Nephron (organoid): Measurements from ENCODE around the gene AHI1.
"Not testable (repeated sequence)": the region's sequence is repeated elsewhere in the genome, so short reads cannot be mapped to it uniquely, and the experiment has no call there.

Source experiments
- H3K27ac Mint-ChIP-seq, 3 experiments: 2 replicates each; pipeline ENCODE4 v1.8.0; 2020; ENCODE audit warnings: mixed read lengths in 3 of 3, mild to moderate bottlenecking in 2 of 3, moderate library complexity in 1 of 3
- H3K27me3 Mint-ChIP-seq: 2 replicates; pipeline ENCODE4 v1.8.0; 2021; ENCODE audit warnings: low read depth, mild to moderate bottlenecking, moderate library complexity, mixed read lengths
- H3K36me3 Mint-ChIP-seq: 2 replicates; pipeline ENCODE4 v1.8.0; 2020; ENCODE audit warnings: low read depth, mixed read lengths
- H3K4me1 Mint-ChIP-seq: 2 replicates; pipeline ENCODE4 v1.8.0; 2020; ENCODE audit warnings: mixed read lengths
- H3K4me3 Mint-ChIP-seq, 3 experiments: 2 replicates each; pipeline ENCODE4 v1.8.0; 2020; ENCODE audit warnings: mild to moderate bottlenecking in 3 of 3, mixed read lengths in 3 of 3, moderate library complexity in 2 of 3
- H3K9me3 Mint-ChIP-seq: 2 replicates; pipeline ENCODE4 v1.8.0; 2020; ENCODE audit warnings: mixed read lengths
- TF ChIP-seq, protein P1 (sequence below), 3 experiments: fragments of 200-600 bp; sonication (generic); IDR thresholded peaks; one replicate each; pipeline ENCODE4 v1.5.0; 2021; ENCODE audit warnings: antibody characterized with exemption in 3 of 3; ENCODE audit not compliant: unreplicated experiment in 3 of 3

Gene AHI1

DNA sequence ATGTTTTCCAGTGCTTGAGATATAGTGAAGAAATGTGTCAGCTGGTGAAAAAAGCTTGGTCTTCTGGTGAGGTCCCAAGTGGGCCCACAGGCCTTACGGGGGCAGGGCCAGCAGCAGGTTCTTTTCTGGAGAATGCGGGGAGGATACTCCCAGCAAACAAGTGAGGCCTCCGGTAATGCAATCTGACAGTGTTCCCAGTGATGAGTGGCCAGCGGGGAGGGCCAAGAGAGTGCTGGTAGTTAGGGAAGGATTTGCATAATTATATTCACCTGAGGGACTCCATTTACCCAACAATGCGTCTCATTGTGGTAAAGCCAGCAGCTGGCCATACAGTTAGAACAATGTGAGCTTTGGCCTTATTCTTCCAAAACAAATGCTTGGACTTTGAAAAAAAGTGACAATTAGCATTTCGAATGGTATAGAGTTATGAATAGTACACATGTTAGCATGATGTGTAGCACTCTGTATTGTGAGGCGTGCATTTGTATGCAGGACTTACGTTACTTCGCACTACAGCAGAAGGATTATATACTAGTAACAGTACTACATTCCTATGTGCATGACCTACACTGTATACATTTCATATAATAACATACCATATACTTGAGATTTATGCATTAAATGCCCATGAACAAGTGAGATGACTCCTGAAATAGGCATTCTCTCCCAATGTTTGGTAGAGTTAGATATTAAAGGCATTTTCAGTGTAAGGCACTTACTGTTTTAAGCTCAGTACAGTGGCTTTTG lies 246.6 kb downstream of the AHI1 start:
- Mint-ChIP-seq H3K9me3 (no peaks in the 10 kb centered on the region), H3K27ac (no peak overlapping the region), H3K4me1 (no peaks in the 10 kb centered on the region), H3K27me3 (peaks cover 7% of the 10 kb centered on the region), H3K4me3 (no peak overlapping the region), H3K36me3 (no peaks in the 10 kb centered on the region)
- TF ChIP-seq, protein P1, sequence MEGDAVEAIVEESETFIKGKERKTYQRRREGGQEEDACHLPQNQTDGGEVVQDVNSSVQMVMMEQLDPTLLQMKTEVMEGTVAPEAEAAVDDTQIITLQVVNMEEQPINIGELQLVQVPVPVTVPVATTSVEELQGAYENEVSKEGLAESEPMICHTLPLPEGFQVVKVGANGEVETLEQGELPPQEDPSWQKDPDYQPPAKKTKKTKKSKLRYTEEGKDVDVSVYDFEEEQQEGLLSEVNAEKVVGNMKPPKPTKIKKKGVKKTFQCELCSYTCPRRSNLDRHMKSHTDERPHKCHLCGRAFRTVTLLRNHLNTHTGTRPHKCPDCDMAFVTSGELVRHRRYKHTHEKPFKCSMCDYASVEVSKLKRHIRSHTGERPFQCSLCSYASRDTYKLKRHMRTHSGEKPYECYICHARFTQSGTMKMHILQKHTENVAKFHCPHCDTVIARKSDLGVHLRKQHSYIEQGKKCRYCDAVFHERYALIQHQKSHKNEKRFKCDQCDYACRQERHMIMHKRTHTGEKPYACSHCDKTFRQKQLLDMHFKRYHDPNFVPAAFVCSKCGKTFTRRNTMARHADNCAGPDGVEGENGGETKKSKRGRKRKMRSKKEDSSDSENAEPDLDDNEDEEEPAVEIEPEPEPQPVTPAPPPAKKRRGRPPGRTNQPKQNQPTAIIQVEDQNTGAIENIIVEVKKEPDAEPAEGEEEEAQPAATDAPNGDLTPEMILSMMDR (IDR thresholded peaks at IDR 0.05; ENCODE audit: unreplicated experiment in 3 of 3): no peak

DNA sequence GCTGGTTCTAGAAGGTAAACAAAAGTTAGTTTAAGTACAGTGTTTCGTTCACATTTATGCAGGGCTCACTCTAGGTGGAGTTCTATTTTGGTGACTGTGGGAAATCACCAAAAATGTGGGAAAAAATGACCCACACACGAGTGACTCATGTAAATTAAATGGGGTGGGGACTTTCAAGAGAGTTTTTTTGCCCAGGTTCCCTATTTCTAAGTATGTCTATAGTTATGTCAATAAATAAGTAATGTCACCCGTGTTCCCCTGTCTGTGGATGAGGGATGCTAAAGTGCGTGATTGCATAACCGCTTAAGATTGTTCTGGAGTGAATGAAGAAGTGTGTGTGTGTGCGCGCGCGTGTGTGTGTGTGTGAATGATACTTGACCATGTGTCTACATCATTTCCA lies 247.3 kb downstream of the AHI1 start:
- Mint-ChIP-seq H3K27me3 (peaks cover 7% of the 10 kb centered on the region), H3K4me3 (no peak overlapping the region), H3K4me1 (no peaks in the 10 kb centered on the region), H3K27ac (no peak overlapping the region), H3K36me3 (no peaks in the 10 kb centered on the region), H3K9me3 (no peaks in the 10 kb centered on the region)
- TF ChIP-seq, protein P1 (IDR thresholded peaks at IDR 0.05; ENCODE audit: unreplicated experiment in 3 of 3): no peak

DNA sequence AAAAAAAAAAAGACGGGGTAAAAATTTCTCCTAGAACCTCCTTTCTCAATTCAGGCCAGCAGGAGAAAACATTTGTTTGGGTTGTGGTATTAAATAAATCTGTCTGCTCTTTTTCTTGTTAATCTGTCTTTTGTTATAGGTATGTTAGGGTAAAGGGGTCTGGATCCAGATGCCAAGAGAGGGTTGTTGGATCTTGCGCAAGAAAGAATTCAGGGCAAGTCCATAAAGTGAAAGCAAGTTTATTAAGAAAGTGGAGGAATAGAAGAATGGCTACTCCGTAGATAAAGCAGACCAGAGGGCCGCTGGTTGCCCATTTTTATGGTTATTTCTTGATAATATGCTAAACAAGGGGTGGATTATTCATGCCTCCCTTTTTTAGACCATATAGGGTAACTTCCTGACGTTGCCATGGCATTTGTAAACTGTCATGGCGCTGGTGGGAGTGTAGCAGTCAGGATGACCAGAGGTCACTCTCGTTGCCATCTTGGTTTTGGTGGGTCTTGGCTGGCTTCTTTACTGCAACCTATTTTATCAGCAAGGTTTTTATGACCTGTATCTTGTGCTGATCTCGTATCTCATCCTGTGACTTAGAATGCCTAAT lies 251.0 kb downstream of the AHI1 start:
- not testable (repeated sequence) for H3K4me1 Mint-ChIP-seq, H3K27ac Mint-ChIP-seq, H3K9me3 Mint-ChIP-seq, H3K4me3 Mint-ChIP-seq, H3K36me3 Mint-ChIP-seq, H3K27me3 Mint-ChIP-seq

DNA sequence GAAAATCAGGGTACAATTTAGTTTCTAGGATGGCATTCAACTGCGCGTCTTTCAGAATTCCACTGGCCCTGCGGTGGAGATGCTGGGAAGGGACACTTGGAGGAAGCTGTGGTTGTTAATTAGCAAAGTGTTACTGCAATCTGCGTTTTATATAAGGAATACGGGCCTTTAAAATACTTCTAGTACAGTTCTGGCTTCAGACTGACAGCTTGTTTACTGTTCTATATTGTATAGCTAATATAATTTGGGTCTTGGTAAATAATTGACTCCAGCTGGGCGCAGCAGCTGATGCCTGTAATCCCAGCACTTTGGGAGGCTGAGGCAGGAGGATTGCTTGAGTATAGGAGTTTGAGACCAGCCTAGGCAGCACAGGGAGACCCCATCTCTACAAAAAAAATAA lies 252.7 kb downstream of the AHI1 start:
- H3K27ac Mint-ChIP-seq: no peak overlapping the region
- no peaks in the 10 kb centered on the region for H3K27me3 Mint-ChIP-seq
- no peaks in the 10 kb centered on the region for H3K36me3 Mint-ChIP-seq
- H3K9me3 Mint-ChIP-seq: no peaks in the 10 kb centered on the region
- H3K4me3 Mint-ChIP-seq: no peak overlapping the region
- H3K4me1 Mint-ChIP-seq: no peaks in the 10 kb centered on the region
- TF ChIP-seq, protein P1 (IDR thresholded peaks at IDR 0.05; ENCODE audit: unreplicated experiment in 3 of 3): no peak

DNA sequence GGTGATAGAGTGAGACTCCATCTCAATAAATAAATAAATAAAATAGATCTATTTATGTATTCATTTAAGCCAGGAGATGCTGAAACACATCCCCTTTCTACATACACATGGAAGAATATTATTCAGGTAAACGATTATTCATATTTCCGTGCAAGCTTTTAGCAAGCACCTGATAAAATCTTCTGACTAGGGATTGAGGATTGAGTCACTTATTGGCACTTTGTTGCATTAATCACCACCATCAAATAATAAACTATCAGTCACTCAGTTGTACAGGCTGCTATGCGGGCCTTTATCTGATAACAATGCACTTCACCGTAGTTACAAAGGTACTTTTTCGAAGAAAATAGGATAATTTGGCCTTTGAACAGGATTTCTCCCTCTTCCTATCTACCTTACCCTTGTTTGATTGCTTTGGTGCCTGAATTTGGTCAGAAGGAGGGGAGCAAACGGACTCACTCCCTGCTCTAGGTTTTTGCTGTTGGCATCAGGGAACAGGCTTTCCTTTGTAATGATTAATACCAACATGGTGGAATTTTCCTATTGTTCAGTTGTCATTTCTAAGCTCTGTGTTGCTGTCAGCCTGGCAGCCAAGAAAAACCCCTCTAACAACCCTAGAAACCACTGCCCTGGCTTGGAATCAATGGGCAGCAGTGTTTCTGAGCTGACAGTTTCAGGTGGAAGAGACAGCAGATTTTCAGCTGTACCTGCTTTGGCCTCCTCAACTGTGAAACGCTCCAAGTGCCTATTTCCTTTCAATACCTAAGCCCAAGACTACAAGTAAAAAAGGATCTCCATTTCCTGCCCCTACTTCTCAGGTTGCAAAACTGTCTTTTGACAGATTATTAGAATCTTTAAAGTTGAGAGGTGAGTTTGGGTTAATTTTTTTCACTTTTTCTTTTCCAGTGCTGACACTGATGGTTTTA lies 253.4 kb downstream of the AHI1 start:
- no peaks in the 10 kb centered on the region for H3K9me3 Mint-ChIP-seq
- H3K27ac Mint-ChIP-seq: no peak overlapping the region
- TF ChIP-seq, protein P1 (IDR thresholded peaks at IDR 0.05; ENCODE audit: unreplicated experiment in 3 of 3): no peak
- H3K27me3 Mint-ChIP-seq: no peaks in the 10 kb centered on the region
- no peak overlapping the region for H3K4me3 Mint-ChIP-seq
- H3K4me1 Mint-ChIP-seq: no peaks in the 10 kb centered on the region
- H3K36me3 Mint-ChIP-seq: no peaks in the 10 kb centered on the region

DNA sequence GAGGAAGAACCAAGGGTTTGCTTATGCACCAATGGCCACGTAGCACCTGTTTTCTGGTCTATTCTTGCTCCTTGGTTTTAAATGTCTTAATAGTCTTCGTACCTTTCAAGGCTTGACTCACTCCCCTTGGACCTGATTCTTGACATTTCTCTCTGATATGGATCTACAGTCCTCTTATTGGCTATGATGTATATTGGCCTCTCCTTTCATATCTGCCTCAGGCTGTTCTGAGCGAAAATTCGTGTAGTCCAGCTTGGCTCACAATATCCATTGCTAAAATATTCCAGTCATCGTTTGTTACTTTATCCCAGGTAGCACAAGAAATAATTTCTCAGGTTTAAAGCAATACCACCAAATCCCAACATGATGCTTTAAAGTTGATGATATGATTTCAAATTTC lies 256.8 kb downstream of the AHI1 start:
- no peak overlapping the region for H3K27ac Mint-ChIP-seq

More for the DNA sequence above, 256.8 kb downstream of the AHI1 start:
- Mint-ChIP-seq H3K4me1 (no peaks in the 10 kb centered on the region), H3K4me3 (no peak overlapping the region), H3K9me3 (no peaks in the 10 kb centered on the region), H3K36me3 (no peaks in the 10 kb centered on the region), H3K27me3 (peaks cover 4% of the 10 kb centered on the region)
- TF ChIP-seq, protein P1 (IDR thresholded peaks at IDR 0.05; ENCODE audit: unreplicated experiment in 3 of 3): no peak
